ENCODE data around the gene PIGM. TPM values are rescaled to one million over a fixed set of nuclear protein-coding genes. Genes with fewer than 3 reads are reported as not detected.

The PIGM gene
- polyA plus RNA-seq, 2 of the 4 experiments (the other 2 are of a cell fraction) = 5.0 to 7.2 TPM

GRCh38 chr1:160018347-160018746 is 13.4 kb downstream of the PIGM start (continued):
- TF ChIP-seq ZSCAN20 (CRISPR knock-in tag; IDR thresholded peaks at IDR 0.05) (no peak), EHMT2 (IDR thresholded peaks at IDR 0.05; ENCODE audit: low read depth) (no peak), MAZ (IDR thresholded peaks at IDR 0.05; ENCODE audit: borderline replicate concordance, low read depth, low read length) (no peak), HDAC2 (IDR thresholded peaks at IDR 0.05) (no peak), JUNB (IDR thresholded peaks at IDR 0.05) (no peak), CHD4 (IDR thresholded peaks at IDR 0.05; ENCODE audit: borderline replicate concordance) (no peak)

GRCh38 chr1:160017592-160017991 is 14.2 kb downstream of the PIGM start:
- no peak for TF ChIP-seq NPAS2 (CRISPR knock-in tag; IDR thresholded peaks at IDR 0.05; ENCODE audit: borderline replicate concordance)
- no peak for TF ChIP-seq E2F6 (IDR thresholded peaks at IDR 0.05; ENCODE audit: borderline replicate concordance, low read depth)
- TF ChIP-seq RAD21 (conservative IDR thresholded peaks at IDR 0.05 in 1 of 2, IDR thresholded peaks at IDR 0.05 in 1 of 2) = no peak
- TF ChIP-seq FOSL2 (IDR thresholded peaks at IDR 0.05) = no peak
- TF ChIP-seq FOSL2 (CRISPR knock-in tag; IDR thresholded peaks at IDR 0.05) = no peak
- TF ChIP-seq ZSCAN20 (CRISPR knock-in tag; IDR thresholded peaks at IDR 0.05) = no peak
- no peak for TF ChIP-seq MAFK (IDR thresholded peaks at IDR 0.05; ENCODE audit: partially characterized antibody)
- TF ChIP-seq CBX8 (IDR thresholded peaks at IDR 0.05) = no peak
- no peak for TF ChIP-seq ZFP36 (IDR thresholded peaks at IDR 0.05; ENCODE audit: borderline replicate concordance, partially characterized antibody)
- TF ChIP-seq RNF2 (IDR thresholded peaks at IDR 0.05; ENCODE audit: borderline replicate concordance, low read depth) = no peak
- TF ChIP-seq EP300 (IDR thresholded peaks at IDR 0.05) = no peak
- TF ChIP-seq USF2 (IDR thresholded peaks at IDR 0.05) = no peak
- TF ChIP-seq RARB (CRISPR knock-in tag; IDR thresholded peaks at IDR 0.05) = no peak
- TF ChIP-seq CBX2 (IDR thresholded peaks at IDR 0.05; ENCODE audit: borderline replicate concordance, low read depth) = no peak
- TF ChIP-seq CTCF (IDR thresholded peaks at IDR 0.05) = no peak
- TF ChIP-seq ZC3H11A (IDR thresholded peaks at IDR 0.05) = no peak
- no peak for TF ChIP-seq NFE2L2 (conservative IDR thresholded peaks at IDR 0.05; ENCODE audit: low read length)
- FAIRE-seq (no peak), DNase-seq (ENCODE audit: low read depth in 1 of 2, low spot score in 1 of 2) (no peak), ATAC-seq (no peak)
- ChIA-PET CTCF (interaction anchor here (0.6 to 20.9 kb wide), 5 partner anchors 13 to 807 kb away, joined by 3 to 665 read pairs (median 3); partner anchors contain the start of gene TAGLN2), POLR2A (no interaction called here)
- no peak overlapping the region for H3K27ac ChIP-seq
- H3K4me1 ChIP-seq = peaks cover 11% of the 10 kb centered on the region; the same call in 2 of the 3 replicates
- H3K9me3 ChIP-seq = no peaks in the 10 kb centered on the region
- H3K4me2 ChIP-seq = no peak overlapping the region
- H3K4me3 ChIP-seq = no peak overlapping the region
- WGBS (ENCODE audit: missing lambda C conversion rate) = 12% methylated on average over 1 of the region's 1 CpG

GRCh38 chr1:160011781-160012180 is 20.0 kb downstream of the PIGM start:
- no peak for FAIRE-seq
- no peaks in the 10 kb centered on the region for H3K9me3 ChIP-seq
- ATAC-seq = no peak
- no peak overlapping the region for H3K4me2 ChIP-seq
- H3K4me3 ChIP-seq = no peak overlapping the region
- no peak for TF ChIP-seq MYC (IDR thresholded peaks at IDR 0.05; ENCODE audit: borderline replicate concordance, low read length)
- no peak for TF ChIP-seq ZSCAN20 (CRISPR knock-in tag; IDR thresholded peaks at IDR 0.05)
- TF ChIP-seq JUNB (IDR thresholded peaks at IDR 0.05) = no peak
- no peak for TF ChIP-seq POLR2A (IDR thresholded peaks at IDR 0.05; ENCODE audit: low read length)
- no peak for TF ChIP-seq REST (IDR thresholded peaks at IDR 0.05)
- no peak for TF ChIP-seq ZFP36 (IDR thresholded peaks at IDR 0.05; ENCODE audit: borderline replicate concordance, partially characterized antibody)
- TF ChIP-seq ZNF302 (CRISPR knock-in tag; IDR thresholded peaks at IDR 0.05) = no peak
- 36% methylated on average over 3 of the region's 3 CpGs for WGBS (ENCODE audit: missing lambda C conversion rate)
- no peak overlapping the region for H3K27ac ChIP-seq
- CTCF ChIA-PET = interaction anchor here (1.3 to 20.9 kb wide), 2 partner anchors 81 to 213 kb away, joined by 3 to 665 read pairs; partner anchors contain the start of gene TAGLN2
- H3K4me1 ChIP-seq = no peaks in the 10 kb centered on the region
- POLR2A ChIA-PET = no interaction called here
- DNase-seq (ENCODE audit: low read depth in 1 of 2, low spot score in 1 of 2) = no peak

Data from A549 (cell line).